ENCODE measurements around the gene EPOP.

Gene EPOP

GRCh38 chr17:38674749-38675615 lies at the start of gene EPOP:
Gene EPOP, minus strand, starts transcription at chr17:38674957. Its CDS starts 462 bp downstream, at chr17:38674495.
- DNase-seq (ENCODE audit: low spot score), result peak; percentile 94
- TF ChIP-seq, protein P1, sequence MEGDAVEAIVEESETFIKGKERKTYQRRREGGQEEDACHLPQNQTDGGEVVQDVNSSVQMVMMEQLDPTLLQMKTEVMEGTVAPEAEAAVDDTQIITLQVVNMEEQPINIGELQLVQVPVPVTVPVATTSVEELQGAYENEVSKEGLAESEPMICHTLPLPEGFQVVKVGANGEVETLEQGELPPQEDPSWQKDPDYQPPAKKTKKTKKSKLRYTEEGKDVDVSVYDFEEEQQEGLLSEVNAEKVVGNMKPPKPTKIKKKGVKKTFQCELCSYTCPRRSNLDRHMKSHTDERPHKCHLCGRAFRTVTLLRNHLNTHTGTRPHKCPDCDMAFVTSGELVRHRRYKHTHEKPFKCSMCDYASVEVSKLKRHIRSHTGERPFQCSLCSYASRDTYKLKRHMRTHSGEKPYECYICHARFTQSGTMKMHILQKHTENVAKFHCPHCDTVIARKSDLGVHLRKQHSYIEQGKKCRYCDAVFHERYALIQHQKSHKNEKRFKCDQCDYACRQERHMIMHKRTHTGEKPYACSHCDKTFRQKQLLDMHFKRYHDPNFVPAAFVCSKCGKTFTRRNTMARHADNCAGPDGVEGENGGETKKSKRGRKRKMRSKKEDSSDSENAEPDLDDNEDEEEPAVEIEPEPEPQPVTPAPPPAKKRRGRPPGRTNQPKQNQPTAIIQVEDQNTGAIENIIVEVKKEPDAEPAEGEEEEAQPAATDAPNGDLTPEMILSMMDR (IDR thresholded peaks at IDR 0.05; ENCODE audit: borderline replicate concordance, control extremely low read depth, extremely low read depth, insufficient read depth, missing control alignments), result no peak
- in situ Hi-C loops (cut with MboI; ENCODE audit: low sequenced_read_pairs, unreplicated experiment), result loop anchor here (5.0 kb wide), 1 partner anchor 67 kb away; no protein-coding TSS in a partner anchor

- no peak for DNase-seq (ENCODE audit: low spot score)
- in situ Hi-C loops (cut with MboI; ENCODE audit: low sequenced_read_pairs, unreplicated experiment), result no loop called here
- TF ChIP-seq, protein P1 (IDR thresholded peaks at IDR 0.05; ENCODE audit: borderline replicate concordance, control extremely low read depth, extremely low read depth, insufficient read depth, missing control alignments), result no peak
These were observed 47.0 kb upstream of the EPOP start for GRCh38 chr17:38721802-38722201.

GRCh38 chr17:38720941-38721340 lies 46.2 kb upstream of the EPOP start:
- no peak for DNase-seq (ENCODE audit: low spot score)
- in situ Hi-C loops (cut with MboI; ENCODE audit: low sequenced_read_pairs, unreplicated experiment), result no loop called here
- TF ChIP-seq, protein P1 (IDR thresholded peaks at IDR 0.05; ENCODE audit: borderline replicate concordance, control extremely low read depth, extremely low read depth, insufficient read depth, missing control alignments), result no peak

- in situ Hi-C loops (cut with MboI; ENCODE audit: low sequenced_read_pairs, unreplicated experiment), result no loop called here
- no peak for DNase-seq (ENCODE audit: low spot score)
- TF ChIP-seq, protein P1 (IDR thresholded peaks at IDR 0.05; ENCODE audit: borderline replicate concordance, control extremely low read depth, extremely low read depth, insufficient read depth, missing control alignments), result no peak
These were observed 45.3 kb upstream of the EPOP start for GRCh38 chr17:38719943-38720641.

DNA sequence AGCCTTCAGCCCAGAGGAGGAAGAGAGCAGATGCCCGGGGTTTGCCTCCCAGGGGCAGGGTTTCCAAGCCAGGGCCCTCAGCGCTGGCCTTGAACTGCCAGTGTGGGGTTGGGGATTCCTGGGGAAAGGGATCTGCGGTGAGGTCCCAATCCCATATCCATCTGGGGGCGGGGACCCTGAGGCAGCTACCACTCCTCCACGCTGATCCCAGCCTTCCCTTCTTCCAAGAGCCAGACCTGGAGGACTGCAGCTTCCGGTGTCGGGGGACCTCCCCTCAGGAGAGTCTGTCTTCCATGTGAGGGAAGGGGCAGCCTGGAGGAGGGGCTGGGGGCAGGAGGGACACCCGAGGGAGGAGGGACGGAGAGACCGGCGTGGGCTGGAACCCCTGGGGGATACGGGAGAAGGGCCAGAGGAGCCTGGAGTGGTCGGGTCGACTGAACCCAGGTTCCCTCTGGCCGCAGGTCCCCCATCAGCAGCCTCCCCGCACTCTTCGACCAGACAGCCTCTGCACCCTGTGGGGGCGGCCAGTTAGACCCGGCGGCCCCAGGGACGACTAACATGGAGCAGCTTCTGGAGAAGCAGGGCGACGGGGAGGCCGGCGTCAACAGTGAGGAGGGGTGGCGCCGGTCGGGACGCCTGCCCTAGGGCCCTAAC lies 44.7 kb upstream of the EPOP start:
- in situ Hi-C loops (cut with MboI; ENCODE audit: low sequenced_read_pairs, unreplicated experiment), result no loop called here
- TF ChIP-seq, protein P1 (IDR thresholded peaks at IDR 0.05; ENCODE audit: borderline replicate concordance, control extremely low read depth, extremely low read depth, insufficient read depth, missing control alignments), result no peak
- no peak for DNase-seq (ENCODE audit: low spot score)

DNA sequence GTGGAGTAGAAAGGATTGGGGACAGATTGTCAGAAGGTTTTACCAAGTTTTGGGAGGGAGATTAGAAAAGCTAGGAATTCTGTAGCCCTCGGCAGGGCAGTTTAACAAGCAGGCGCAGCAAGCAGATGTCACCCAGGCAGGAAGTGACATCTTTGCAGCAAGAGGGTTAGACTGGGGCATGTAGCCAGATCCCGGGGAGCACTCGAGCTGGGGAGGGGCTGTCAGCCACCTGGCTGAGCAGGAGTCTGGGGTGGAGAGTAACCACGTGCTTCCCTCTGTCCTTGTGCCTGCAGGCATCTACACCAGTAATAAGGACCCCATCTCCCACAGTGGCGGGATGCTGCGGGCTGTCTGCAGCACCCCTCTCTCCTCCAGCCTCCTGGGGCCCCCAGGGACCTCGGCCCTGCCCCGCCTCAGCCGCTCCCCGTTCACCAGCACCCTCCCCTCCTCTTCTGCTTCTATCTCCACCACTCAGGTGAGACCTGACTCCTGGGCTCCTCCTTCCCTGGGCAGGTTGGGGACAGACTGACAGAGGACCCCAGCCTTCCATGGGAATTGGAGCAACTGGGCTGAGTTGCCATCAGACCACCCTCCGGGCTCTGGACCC lies 42.5 kb upstream of the EPOP start:
- no peak for DNase-seq (ENCODE audit: low spot score)
- TF ChIP-seq, protein P1 (IDR thresholded peaks at IDR 0.05; ENCODE audit: borderline replicate concordance, control extremely low read depth, extremely low read depth, insufficient read depth, missing control alignments), result no peak
- in situ Hi-C loops (cut with MboI; ENCODE audit: low sequenced_read_pairs, unreplicated experiment), result no loop called here
